ENCODE data around the gene CR1.
A peak's percentile ranks its signal among the peaks of the same experiment; 100 is the strongest.
"Not testable (repeated sequence)": the region's sequence is repeated elsewhere in the genome, so short reads cannot be mapped to it uniquely, and the experiment has no call there.

The CR1 gene

GRCh38 chr1:207503950-207504349 is 8.0 kb downstream of the CR1 start:
- DNase-seq (ENCODE audit: low spot score): no peak

- no peak for DNase-seq (ENCODE audit: low spot score)
These were observed 8.5 kb downstream of the CR1 start for GRCh38 chr1:207504438-207504837.

GRCh38 chr1:207510444-207510843 is 14.5 kb downstream of the CR1 start:
- DNase-seq (ENCODE audit: low spot score): no peak

- DNase-seq (ENCODE audit: low spot score): no peak
These were observed 18.9 kb downstream of the CR1 start for GRCh38 chr1:207514890-207515289.

DNA sequence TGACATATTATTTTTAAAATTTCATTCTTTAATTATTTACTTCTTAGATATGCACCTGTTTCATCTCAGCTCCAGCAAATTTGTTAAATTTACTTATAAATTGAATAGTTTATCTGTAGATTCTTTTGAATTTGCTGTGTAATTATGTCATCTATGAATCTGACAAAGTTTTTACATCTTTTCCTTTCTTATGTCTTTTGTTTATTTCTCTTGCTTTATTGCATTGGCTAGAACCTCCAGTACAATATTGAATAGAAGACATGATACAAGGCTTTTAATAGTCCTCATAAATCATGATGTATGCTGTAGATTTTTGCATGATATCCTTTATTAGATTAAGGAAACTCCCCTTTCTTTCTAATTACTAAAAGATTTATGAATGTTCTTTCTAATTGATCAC is 20.8 kb downstream of the CR1 start:
- no peak for DNase-seq (ENCODE audit: low spot score)

- no peak for DNase-seq (ENCODE audit: low spot score)
These were observed 22.8 kb downstream of the CR1 start for GRCh38 chr1:207518608-207519236.

- no peak for DNase-seq (ENCODE audit: low spot score)
These were observed 23.8 kb downstream of the CR1 start for GRCh38 chr1:207519505-207520399.

DNA sequence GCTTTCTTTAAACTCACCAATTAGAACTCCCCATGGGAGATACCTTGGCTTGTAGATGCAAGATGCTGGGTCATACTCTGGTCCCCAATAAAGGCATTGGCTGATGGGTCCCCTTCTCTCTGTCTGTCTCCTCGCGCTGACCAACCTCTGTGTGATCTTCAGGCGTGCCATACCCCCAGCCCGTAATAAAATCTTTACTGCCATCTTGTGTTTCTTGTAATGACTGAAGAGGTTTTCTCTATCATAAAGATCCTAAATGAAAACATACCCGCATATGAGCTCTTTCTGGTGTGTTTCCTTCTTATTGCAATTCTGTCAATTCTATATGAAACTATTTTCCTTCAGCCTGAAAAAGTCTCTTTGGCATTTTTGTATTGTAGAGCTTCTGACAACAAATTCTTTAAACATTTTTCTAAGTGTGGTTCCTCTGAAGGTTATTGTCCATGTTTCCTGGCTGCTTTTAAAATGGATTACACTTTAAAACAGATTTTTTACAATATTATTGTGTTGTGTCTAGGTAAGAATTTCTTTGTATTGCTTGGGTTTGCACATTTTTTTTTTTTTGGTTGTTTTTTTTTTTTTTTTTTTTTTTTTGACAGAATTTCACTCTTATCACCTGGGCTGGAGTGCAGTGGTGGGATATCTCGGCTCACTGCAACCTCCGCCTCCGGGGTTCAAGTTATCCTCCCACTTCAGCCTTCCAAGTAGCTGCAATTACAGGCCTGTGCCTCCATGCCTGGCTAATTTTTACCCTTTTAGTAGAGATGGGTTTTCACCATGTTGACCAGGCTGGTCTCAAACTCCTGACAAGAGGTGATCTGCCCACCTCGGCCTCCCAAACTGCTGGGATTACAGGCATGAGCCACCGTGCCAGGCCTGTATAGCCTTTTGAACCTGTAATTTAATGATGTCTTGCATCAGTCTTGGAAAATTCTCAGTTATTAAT is 24.7 kb downstream of the CR1 start:
- not testable (repeated sequence) for DNase-seq (ENCODE audit: low spot score)

DNA sequence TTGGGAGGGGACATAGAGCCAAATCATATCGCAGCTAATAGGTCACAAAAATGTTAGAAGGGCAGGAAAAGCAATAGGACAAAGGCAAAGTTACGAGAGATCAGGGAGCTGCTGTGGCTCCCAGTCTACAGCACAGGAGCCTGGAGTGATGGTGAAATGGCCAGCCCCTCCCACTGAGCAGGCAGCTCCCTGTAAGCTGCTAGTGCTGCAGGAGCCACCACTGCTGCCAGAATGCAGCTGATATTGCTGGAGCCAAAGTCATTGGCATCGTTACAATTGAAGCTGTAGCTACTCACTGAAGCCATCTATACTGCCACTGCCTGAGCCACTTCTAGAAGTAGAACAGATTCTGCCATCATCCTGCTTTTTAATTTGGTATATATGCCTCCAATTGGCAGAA is 29.3 kb downstream of the CR1 start:
- not testable (repeated sequence) for DNase-seq (ENCODE audit: low spot score)

GRCh38 chr1:207528401-207528800 is 32.4 kb downstream of the CR1 start:
- not testable (repeated sequence) for DNase-seq (ENCODE audit: low spot score)

DNA sequence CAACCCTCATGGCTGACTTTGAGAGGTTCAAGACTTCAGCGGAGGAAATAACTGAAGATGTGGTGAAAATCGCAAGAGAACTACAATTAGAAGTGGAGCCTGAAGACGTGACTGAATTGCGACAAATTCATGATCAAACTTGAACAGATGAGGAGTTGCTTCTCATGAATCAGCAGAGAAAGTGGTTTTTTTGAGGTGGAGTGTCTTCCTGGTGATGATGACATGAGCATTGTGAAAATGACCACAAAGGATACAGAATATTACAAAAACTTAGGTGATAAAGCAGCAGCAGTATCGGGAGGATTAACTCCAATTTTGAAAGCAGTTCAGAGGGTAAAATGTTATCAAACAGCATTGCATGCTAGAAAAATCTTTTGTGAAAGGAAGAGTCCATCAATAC is 40.3 kb downstream of the CR1 start:
- not testable (repeated sequence) for DNase-seq (ENCODE audit: low spot score)

DNA sequence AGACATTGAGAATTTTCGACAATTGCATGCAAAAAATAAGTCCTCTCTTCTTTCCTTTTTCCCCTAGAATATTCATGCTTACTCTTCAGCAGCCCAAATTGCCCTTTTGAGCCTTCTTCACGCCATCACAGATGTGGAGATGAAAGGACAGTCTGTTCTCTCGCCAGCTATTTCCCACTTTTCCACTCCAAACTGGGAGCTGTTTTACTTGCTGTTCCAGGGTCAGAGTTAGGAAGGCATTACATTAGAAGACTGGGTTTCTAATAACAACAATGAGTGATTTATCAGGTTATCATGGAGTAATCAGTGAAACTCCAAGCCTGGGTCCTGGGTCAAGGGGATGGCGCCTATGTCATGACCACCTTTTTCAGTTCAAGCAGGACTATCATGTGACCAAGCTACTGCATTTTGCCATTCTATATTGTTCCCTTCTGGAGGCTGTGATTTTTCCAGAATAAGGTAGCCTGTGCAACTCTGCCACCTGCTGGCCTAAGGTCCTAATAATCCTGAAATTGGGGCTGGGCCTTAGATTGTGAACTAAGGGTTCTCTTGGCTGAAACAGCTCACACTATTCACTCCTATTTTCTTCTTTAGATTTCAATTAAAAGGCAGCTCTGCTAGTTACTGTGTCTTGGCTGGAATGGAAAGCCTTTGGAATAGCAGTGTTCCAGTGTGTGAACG is 50.9 kb downstream of the CR1 start:
- DNase-seq (ENCODE audit: low spot score): not testable (repeated sequence)

- DNase-seq (ENCODE audit: low spot score): not testable (repeated sequence)
These were observed 58.9 kb downstream of the CR1 start for GRCh38 chr1:207554823-207555222.

GRCh38 chr1:207565546-207566468 is 69.8 kb downstream of the CR1 start:
- DNase-seq (ENCODE audit: low spot score): no peak

DNA sequence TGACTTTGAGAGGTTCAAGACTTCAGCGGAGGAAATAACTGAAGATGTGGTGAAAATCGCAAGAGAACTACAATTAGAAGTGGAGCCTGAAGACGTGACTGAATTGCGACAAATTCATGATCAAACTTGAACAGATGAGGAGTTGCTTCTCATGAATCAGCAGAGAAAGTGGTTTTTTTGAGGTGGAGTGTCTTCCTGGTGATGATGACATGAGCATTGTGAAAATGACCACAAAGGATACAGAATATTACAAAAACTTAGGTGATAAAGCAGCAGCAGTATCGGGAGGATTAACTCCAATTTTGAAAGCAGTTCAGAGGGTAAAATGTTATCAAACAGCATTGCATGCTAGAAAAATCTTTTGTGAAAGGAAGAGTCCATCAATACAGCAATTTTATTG is 76.0 kb downstream of the CR1 start:
- DNase-seq (ENCODE audit: low spot score): not testable (repeated sequence)

DNA sequence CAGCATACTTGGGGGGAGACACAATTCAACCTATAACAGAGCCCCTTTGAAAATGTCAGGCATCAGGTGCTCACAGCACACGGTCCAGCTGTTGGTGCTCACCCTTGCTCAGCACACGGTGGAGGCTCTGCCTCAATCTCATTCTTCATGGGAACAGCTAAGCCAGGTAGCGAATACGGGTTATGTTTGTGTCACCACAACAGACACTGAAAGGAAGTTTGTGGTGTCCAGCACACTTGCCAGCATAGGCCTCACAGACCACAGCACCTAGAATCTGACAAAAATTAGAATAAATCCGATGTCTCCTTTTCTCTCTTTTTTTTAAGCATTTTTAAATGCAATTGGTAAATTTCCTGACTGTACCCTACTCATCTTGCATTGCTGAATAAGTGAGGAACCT is 77.1 kb downstream of the CR1 start:
- not testable (repeated sequence) for DNase-seq (ENCODE audit: low spot score)

DNA sequence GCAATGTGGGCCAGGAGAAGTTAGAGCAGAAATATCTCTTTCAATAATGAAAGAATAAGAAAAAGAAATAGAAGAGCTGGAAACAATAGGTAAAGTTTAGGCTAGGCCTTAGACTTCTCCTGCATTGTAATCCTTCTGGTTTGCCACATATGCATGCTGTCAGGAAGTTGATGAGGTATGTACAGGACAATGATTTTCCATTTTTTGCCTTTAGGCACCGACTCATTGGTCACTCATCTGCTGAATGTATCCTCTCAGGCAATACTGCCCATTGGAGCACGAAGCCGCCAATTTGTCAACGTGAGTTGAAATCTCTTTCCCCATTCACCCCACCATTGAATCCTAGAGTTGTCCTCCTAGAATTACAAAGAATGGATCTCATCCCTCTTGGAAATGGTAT is 79.4 kb downstream of the CR1 start:
- DNase-seq (ENCODE audit: low spot score): not testable (repeated sequence)

DNA sequence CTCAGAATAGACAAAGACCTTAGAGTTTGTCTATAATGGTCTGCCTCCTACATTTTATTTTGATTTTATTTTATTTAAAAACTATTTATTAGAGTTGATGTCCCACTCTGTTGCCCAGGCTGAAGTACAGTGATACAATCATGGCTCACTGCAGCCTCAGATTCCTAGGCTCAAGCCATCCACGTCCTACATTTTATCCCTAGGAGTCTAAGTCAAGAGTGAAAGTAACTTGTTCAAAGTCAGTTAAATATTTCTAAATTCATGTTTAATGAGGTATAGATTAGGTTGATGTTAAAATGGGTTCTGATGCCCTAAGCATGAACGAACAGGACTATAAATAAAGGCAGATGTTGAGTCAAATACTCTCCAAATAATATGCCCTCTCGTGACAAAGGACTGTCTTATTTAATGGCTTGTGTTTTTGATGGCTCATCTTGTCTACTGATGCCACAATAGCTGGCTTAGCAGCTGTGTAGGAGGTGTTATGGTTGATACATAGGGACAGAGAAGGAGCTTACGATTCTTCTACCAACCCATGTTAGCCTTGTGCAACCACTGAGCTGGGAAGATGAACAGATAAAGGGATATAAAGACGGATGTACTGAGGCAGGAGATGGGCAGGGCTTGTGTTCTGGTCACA is 83.0 kb downstream of the CR1 start:
- DNase-seq (ENCODE audit: low spot score): no peak

DNA sequence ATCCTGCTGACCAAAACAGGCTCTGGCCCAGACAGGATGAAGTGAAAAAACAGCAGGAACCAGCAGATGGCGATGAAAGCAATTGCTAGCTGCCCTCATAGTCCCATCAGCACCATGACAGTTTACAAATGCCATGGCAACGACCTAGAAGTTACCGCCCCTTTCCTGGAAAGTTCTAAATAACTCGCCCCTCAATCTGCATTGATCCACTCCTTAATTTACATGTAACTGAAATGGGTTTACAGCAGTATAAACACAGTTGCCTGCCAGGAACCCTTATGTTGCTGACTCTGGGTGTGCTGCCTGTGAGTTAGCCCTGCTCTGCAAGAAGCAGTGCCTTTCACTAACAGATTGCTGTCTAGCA is 83.5 kb downstream of the CR1 start:
- peak; percentile 39 for DNase-seq (ENCODE audit: low spot score)

GRCh38 chr1:207581496-207582153 is 85.7 kb downstream of the CR1 start:
- no peak for DNase-seq (ENCODE audit: low spot score)

All from CD4-positive, alpha-beta T cell treated with Interleukin-15 for 4 hours (primary cell).